AG08395 (cell line): ENCODE measurements around the gene BLTP2.
"Not testable (repeated sequence)": the region's sequence is repeated elsewhere in the genome, so short reads cannot be mapped to it uniquely, and the experiment has no call there.

ENCODE experiments used
- DNase-seq: peaks from one replicate; pipeline ENCODE4 v3.0.0; 2012; ENCODE audit warnings: mixed read lengths, low spot score

Gene BLTP2

DNA sequence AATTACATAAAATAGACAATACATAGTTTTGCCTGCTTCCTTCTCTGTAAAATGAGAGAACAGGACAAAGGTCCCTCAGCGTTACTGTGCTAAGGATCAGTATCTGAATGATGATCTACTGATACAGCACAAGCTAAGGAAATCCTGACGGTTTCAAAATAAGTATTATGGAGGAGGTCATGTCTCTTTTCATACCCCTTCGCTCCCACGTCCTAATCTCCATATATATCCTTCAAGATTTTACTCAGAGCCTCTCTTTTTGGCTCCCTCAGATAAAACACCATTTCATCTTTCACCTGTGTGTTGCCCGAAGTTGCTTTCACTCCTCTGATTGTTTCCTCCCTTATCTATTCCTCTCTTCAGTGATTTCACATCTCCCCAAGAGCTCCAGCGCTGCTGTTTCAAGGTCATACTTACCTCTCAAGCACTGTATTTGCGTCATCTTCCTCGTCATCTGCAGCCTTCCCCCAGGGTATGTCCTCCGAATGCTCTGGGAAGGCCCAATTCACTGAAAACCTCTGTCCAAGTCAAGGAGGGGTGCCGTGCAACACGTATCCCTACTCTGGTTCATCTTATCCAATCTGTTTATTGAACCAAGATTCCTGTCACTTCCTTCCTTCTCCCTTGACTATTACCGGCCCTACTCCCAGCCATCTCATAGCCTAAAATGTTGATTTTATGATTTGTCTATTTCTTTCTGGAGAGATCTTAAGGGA, 1.2 kb upstream of the BLTP2 start:
- DNase-seq: no peak

GRCh38 chr17:28645576-28645939, 600 bp upstream of the BLTP2 start:
- DNase-seq: no peak

DNA sequence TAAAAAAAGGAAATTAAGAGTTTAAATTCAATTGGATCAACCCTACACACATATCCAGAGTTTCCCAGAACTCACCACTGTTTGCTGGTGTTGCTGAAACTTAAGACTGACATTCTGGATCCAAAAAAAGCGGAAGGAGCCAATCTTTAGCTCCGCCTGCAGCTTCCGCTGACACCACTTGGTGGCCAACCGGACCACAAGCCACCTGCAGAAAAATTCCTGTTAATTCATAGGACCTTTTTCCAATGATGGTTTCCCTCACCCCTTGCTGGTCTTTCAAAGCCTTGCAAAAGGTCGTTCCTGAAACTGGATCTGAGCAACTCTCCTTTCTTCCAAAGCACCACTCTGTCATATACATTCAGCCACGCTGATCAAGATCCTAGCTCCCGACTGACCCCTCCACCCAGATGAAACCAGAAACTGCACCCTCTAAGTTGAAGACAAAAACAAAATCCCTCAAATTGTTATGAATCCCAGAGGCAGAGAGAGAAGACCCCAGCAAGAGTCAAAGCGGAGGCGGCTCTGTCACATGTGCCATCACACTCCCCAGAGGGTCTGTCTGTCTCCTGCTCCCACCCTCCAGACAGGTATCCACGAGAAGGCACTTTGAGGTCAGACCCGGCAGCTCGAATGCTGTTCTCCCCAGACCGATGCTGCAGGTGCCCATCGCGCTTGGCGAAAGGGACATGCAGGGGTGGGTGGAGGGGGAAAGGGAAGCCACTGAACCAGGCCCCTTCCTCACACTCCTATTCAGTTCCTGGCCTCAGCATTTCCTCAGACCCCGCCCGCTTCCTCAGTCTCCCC, 773 bp downstream of the BLTP2 start:
- DNase-seq: peak; percentile 69

DNA sequence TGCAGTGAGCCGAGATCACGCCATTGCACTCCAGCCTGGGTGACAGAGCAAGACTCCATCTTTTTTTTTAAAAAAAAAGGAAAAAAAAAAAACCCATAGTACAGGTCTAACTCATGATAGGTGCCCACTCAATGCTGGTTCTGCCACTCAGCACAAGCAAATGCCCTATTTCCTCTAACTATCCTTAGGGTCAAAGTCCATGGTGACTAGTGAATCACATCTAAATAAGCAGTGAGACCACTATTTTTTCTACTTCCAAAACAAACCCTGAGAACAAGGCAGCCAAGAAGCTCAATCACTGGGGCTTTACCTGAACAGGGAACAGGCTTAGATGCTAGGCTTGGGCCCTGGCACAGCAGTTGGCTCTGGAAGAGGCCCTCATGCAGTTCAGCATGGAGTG, 3.4 kb downstream of the BLTP2 start:
- no peak for DNase-seq

DNA sequence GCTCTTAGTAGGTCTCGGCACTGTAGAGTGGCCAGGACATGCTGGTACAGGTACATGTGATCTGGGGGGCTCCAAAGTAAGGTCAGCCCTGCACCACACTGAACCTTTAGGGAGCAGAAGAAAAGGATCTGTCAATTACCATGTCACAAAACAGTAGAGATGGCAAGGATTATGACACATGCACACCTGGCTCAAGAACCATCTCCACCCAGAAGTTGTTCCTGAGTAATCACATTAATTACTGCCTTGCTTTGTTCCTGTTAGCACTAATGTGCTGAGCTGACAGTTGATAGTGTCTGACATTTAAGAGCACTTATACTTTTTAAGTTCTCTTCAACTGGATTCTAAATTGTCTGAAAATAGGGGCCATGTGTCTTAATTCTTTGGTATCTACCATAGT, 9.5 kb downstream of the BLTP2 start:
- no peak for DNase-seq

DNA sequence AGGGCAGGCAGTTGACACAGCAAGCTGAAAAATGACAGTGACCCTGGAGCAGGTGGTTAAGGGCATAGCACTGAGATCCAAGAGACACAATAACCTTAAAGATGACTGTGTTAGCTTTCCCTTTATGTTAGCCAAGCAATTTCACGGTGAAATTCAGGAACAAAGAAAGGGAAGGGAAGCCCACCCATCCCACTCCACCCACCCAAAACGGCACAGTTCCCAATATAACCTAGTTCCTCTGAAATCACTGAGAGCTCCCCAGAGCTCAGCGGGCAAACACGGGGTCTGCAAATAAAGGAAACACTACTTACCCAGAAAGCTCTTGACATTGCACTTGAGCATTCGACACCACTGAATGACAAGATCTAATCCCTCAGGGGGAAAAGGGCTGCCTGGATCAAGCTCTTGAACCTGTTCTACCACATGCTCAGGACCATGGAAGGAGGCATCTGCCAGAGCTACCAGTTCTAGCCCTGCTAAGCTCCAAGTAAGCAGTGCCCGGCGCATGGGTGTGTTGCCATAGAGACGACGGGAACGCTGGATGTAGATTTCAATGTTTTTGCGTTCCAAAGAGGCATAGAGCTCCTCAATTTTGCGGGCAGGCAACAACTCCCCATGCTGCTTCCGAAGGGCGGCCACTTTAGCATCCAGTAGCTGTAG, 10.6 kb downstream of the BLTP2 start:
- DNase-seq: no peak

DNA sequence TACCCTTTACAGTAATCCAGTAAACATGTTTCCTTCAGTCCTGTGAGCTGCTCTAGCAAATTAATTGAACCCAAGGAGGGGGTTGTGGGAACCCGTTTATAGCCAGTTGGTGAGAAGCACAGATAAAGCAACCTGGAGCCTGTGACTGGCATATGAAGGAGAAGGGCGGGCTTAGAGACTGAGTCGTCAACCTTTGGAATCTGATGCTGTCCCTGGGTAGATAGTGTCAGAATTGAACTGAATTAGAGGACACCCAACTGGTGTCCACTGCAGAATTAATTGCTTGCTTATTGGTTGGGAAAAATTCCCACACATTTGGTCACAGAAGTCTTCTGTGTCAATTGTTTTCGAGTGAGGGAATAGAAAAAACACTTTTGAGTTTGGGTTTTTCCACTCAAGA, 18.1 kb downstream of the BLTP2 start:
- no peak for DNase-seq

DNA sequence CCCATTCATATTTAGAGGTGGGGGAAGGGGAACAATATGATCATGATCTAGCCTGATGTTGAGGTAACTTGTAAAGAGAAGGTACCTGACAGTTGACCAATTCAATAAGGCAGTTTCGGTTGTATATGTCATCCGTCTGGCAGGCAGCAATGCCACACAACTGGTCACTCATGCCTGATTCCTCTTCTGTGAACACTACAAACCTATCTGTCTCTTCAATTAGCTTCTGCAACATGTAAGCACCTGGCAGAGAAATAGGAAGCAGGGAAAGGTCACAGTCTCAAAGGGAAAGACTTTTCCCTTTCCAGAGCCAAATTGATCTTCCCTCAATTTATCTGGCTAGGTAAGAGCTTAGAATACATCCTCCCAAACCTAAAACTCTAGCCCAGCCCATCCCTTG, 20.8 kb downstream of the BLTP2 start:
- no peak for DNase-seq

GRCh38 chr17:28623696-28624095, 21.3 kb downstream of the BLTP2 start:
- DNase-seq: no peak

GRCh38 chr17:28622186-28622585, 22.8 kb downstream of the BLTP2 start:
- no peak for DNase-seq

- no peak for DNase-seq
Measured at GRCh38 chr17:28620010-28620409, 24.9 kb downstream of the BLTP2 start.

GRCh38 chr17:28618464-28618863, 26.5 kb downstream of the BLTP2 start:
- DNase-seq: no peak

- no peak for DNase-seq
Measured at GRCh38 chr17:28616281-28616680, 28.7 kb downstream of the BLTP2 start.

DNA sequence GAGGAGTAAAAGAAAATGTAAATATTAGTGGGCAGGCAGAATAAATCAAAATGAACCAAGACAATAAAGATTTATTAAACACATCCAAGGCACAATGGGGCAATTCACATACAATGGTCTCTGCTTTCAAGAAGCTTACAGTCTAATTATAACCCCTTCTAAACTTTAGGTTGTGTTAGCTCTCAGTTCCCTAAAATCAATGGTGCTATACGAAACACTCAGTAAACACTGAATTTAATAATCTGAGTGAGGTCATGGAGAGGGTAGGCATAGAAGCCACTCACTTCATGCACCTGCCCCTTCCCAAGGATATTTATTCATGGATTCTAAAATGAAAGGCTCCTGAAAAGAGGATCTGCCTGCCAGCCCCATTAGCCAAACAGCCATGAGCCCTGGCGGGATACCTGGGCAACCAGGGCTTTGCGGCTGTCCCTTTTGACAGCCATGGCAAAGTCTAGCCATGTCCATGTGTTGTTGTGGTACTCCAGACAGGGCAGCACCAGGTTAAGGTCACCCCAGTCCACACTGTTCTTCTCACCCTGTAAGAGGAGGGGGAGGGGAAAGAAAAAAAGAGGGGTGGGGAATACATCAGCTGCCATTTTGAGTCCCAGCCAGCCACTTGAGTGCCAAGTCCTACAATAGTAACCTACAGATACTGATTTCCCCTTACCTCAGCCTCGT, 29.6 kb downstream of the BLTP2 start:
- DNase-seq: no peak

- no peak for DNase-seq
Measured at GRCh38 chr17:28613931-28614381, 31.0 kb downstream of the BLTP2 start, which contains the start of gene RSKR. TSS of gene RSKR (minus strand) at chr17:28614185. CDS start at chr17:28614161, 24 bp downstream.

DNA sequence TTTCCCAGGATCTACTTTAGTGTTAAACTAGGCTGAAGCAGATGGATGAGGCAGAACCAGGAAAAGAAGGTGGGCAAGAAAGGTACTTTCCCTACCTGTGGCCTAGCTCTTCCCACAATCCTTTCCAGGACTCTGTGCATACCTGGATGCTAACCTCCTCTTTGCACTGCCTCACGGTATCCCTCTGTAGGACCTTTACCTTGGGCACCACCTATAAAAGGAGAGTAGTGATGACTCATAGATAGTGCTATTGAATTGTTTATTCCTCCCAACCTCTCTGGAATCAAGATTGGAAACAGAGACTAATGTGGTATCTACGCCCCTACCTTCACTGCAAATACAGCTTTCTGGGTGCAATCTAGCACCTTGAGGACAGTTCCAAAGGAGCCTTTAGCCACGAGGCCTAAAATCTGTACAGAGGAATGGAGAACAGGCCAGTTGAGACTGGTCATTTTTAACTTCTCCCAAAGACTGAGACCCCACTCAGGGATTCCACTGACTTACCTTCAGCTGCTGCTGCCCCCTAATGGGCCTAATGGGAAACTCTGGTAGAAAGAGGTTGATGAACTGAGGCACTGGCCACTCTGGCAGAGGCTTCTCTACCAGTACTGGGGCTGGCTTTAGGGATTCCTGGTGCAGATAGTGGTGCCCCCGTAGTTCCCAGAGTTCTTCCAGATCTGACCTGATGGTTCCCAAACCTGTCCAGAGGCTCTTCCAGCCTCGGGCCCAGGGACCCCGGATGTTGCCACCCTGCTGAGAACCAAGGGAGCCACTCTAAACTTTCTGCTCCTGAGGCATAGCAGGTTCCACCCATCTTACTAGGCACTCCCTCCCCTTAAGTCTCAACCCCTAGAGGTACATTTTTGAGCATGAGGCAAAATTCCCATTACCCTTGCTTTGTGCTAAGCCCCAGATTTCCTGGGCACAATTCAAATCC, 31.8 kb downstream of the BLTP2 start:
- peak; percentile 58 for DNase-seq

DNA sequence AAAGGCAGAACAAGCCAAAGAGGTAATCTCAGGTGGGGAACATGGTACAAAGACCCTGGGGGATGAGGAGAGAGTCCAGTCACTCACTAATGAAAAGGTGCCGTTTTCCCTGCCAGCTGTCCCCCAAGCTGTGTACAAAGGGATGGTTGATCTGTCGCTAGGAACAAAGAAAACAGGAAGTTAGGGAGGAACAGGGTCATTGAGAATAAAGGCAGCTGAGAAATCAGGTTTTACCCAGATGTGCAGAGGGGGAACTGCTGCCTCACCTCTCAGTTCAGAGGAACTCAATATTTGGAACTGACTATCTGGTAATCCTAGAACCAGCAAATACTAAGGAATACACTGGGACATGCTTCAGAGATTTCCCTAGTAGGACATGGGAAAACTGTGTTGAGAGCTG, 32.4 kb downstream of the BLTP2 start:
- no peak for DNase-seq

DNA sequence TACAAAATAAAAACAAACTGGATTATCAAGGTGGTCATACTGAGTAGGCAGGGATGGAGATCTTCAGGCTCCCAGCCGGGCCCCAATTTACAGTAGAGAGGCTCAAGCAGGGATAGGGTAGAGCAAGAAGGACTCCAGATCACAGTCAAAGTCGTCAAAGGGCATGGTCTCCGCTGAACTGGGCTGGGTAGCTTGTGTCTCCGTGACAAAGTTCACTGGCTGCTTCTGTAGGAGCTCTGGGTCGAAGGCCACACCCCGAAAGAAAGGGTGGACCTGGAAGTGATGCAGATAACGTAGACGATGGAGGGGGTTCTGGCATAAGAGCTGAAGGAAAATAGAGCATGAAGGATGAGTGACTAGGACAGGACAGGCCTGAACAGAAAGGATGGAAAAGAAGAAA, 34.6 kb downstream of the BLTP2 start:
- no peak for DNase-seq

- not testable (repeated sequence) for DNase-seq
Measured at GRCh38 chr17:28604031-28604430, 40.9 kb downstream of the BLTP2 start.

- DNase-seq: peak; percentile 85
Measured at GRCh38 chr17:28599311-28600184, 45.4 kb downstream of the BLTP2 start.
